Pancreas (tissue), 10 donors: Measurements from ENCODE around the gene DNAJC16. TPM values are rescaled to one million over a fixed set of nuclear protein-coding genes. Genes with fewer than 3 reads are reported as not detected.

Experiments
- ATAC-seq, 4 donors: fragments of 200-7000 bp; cut with Tn5 transposase; one replicate each; pipeline versions ENCODE4 v1.8.0 to v1.9.1; 2020; ENCODE audit warnings: mild to moderate bottlenecking in 4 of 4, moderate library complexity in 4 of 4
- DNase-seq, 6 donors: peaks; one replicate each; pipeline ENCODE4 v3.0.0-alpha.2; 2020
- FAIRE-seq: peaks from 2 replicates; lab custom pipeline; 2012; peaks lifted over from hg19 to GRCh38; lab: Jason Lieb, UNC
- H3K27ac ChIP-seq, 4 donors: fragments of 200-600 bp; sonication (generic); 1 replicate in 3 of 4; 2 replicates in 1 of 4; pipeline versions ENCODE4 v1.5.0 to v1.8.0; 2020
- H3K27me3 ChIP-seq, 4 donors: fragments of 200-600 bp; one replicate each; pipeline ENCODE4 v1.8.0; 2021
- H3K36me3 ChIP-seq, 3 donors: fragments of 200-600 bp; sonication (generic) in 1 of 3; one replicate each; pipeline versions ENCODE4 v1.5.0 to v1.8.0; 2020 to 2021
- H3K4me1 ChIP-seq, 3 donors: fragments of 200-600 bp; one replicate each; pipeline ENCODE4 v1.8.0; 2021
- H3K4me3 ChIP-seq, 4 donors: fragments of 200-600 bp; sonication (generic) in 2 of 4; one replicate each; pipeline versions ENCODE4 v1.5.0 to v1.8.0; 2020 to 2021
- H3K9me3 ChIP-seq, 4 donors: fragments of 200-600 bp; one replicate each; pipeline ENCODE4 v1.8.0; 2021
- CTCF ChIP-seq, 4 donors: fragments of 200-600 bp; sonication (generic) in 3 of 4; IDR thresholded peaks; one replicate each; pipeline versions ENCODE4 v1.5.0 to v1.8.0; 2021; ENCODE audit warnings: antibody characterized with exemption in 4 of 4
- WGBS, 2 donors: extraction: QIAGEN DNeasy Blood & Tissue Kit; methylation state at CpG; one replicate each; pipeline ENCODE4 v1.1.7; 2013; 5-methylcytosine and 5-hydroxymethylcytosine counted together
- intact Hi-C, 3 donors: fragments of 100-400 bp; cut with DNase I; formaldehyde crosslinking; loops; one replicate each; pipeline versions ENCODE4 v1.11.1 to v1.14.2; 2022
- polyA plus RNA-seq, 2 donors: library from polyadenylated mRNA; stranded (reverse); fragments of 200-250 nt; gene quantifications; one replicate each; pipeline ENCODE4 v1.2.3, GENCODE V29; 2013
- total RNA-seq, 6 donors: library from RNA; stranded (reverse); fragmentation: NEBNext Ultra II Directional in 4 of 6; extraction: Animal tissue kit (Norgen Biotek cat#: 25700) in 4 of 6; gene quantifications; one replicate each; pipeline versions ENCODE4 v1.2.1 to v1.2.4, GENCODE V29; 2021 to 2023
- donor health status: healthy with polysubstance abuse.
- donor health status: DM: no; HTN: no; CAD: no; lungs with moderate emphysema.
- donor health status: DM: no; HTN: no; CAD: no.
- donor health status: control.
- donor health status: control.
- donor health status: Bipolar disorder and iron deficiency.
- donor health status: DM: yes; HTN: yes; CAD: no.
- donor health status: DM: no; HTN: no; CAD: no.
- donor health status: DM: no; HTN: no; CAD: no.
- donor health status: DM: yes; HTN: yes; CAD: no.

Gene DNAJC16
- total and polyA plus RNA-seq, 8 donors, result 5.0 to 16.2 (median 9.9) TPM

DNA sequence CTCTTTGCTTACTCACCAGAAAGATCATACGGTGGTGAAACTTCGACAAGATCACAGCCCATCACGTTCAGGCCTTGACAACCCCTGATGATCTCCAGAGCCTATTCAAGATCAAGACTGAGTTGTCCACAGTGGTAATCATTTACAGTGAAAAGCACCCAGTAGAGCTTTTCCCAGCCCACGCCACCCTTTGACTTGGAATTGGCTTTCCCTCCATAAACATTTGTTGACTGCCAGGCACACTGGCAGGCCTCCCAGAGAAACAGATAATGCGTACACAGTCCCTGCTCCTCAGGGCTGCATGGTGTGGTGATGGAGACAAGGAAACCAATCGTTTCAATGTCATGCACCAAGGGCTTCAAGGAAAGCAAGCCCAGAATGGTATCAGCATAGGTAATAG lies 48.1 kb downstream of the DNAJC16 start:
- ATAC-seq (no peak), FAIRE-seq (no peak), DNase-seq (no peak)
- intact Hi-C loops, result no loop called here
- Histone ChIP-seq H3K4me3 (no peak overlapping the region), H3K9me3 (no peaks in the 10 kb centered on the region), H3K36me3 (peaks cover 0 to 13% (median 0%) of the 10 kb centered on the region in 3 donors), H3K27me3 (no peaks in the 10 kb centered on the region), H3K4me1 (no peaks in the 10 kb centered on the region), H3K27ac (no peak overlapping the region)
- WGBS, 2 donors, result 61 to 68% methylated on average over 6 of the region's 6 CpGs
- no peak for TF ChIP-seq CTCF (IDR thresholded peaks at IDR 0.05)

- Histone ChIP-seq H3K4me1 (no peaks in the 10 kb centered on the region), H3K27ac (no peak overlapping the region), H3K36me3 (peaks cover 0 to 10% (median 0%) of the 10 kb centered on the region in 3 donors), H3K4me3 (no peak overlapping the region), H3K9me3 (no peaks in the 10 kb centered on the region), H3K27me3 (no peaks in the 10 kb centered on the region)
- ATAC-seq (no peak), FAIRE-seq (no peak), DNase-seq (no peak)
- TF ChIP-seq CTCF (IDR thresholded peaks at IDR 0.05), result no peak
- 95 to 96% methylated on average over 7 of the region's 7 CpGs for WGBS, 2 donors
- intact Hi-C loops, result no loop called here
Measured at GRCh38 chr1:15575549-15576150, 49.0 kb downstream of the DNAJC16 start.

DNA sequence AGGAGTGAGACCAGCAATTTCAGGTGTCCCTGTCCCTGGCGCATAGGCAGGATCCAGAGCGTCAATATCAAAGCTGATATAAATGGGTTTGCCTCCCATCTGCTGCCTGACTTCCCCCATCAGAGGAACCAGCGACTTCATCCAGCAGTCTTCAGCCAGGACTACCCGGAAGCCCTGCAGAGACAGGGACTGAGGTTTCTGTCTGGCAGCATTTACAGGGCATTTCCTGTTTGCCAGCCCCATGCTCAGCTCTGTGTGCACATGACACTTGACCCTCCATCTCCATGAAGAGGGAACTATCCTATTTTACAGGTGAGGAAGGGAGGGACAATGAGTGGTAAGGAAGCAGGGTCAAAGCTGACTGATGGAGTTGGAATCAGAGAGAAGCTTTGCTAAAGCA lies 51.0 kb downstream of the DNAJC16 start:
- H3K36me3 ChIP-seq, result no peaks in the 10 kb centered on the region
- intact Hi-C loops, result no loop called here
- no peaks in the 10 kb centered on the region for H3K9me3 ChIP-seq
- no peak for TF ChIP-seq CTCF (IDR thresholded peaks at IDR 0.05)
- no peak for DNase-seq
- H3K27me3 ChIP-seq, result no peaks in the 10 kb centered on the region
- FAIRE-seq, result no peak
- ATAC-seq, result no peak
- no peaks in the 10 kb centered on the region for H3K4me1 ChIP-seq
- 77 to 85% methylated on average over 4 of the region's 4 CpGs for WGBS, 2 donors
- no peak overlapping the region for H3K4me3 ChIP-seq
- H3K27ac ChIP-seq, result no peak overlapping the region

GRCh38 chr1:15578921-15579682 lies 52.5 kb downstream of the DNAJC16 start:
- DNase-seq (peak in 1 of 6 donors; percentile 57), ATAC-seq (no peak), FAIRE-seq (no peak)
- Histone ChIP-seq H3K9me3 (no peaks in the 10 kb centered on the region), H3K27me3 (no peaks in the 10 kb centered on the region), H3K27ac (no peak overlapping the region), H3K36me3 (no peaks in the 10 kb centered on the region), H3K4me1 (no peaks in the 10 kb centered on the region), H3K4me3 (no peak overlapping the region)
- no peak for TF ChIP-seq CTCF (IDR thresholded peaks at IDR 0.05)
- intact Hi-C loops, result no loop called here
- WGBS, 2 donors, result 82 to 87% methylated on average over 16 of the region's 16 CpGs

GRCh38 chr1:15579683-15580047 lies 53.0 kb downstream of the DNAJC16 start:
- no peak for ATAC-seq
- H3K27ac ChIP-seq, result no peak overlapping the region
- no peaks in the 10 kb centered on the region for H3K36me3 ChIP-seq
- intact Hi-C loops, result no loop called here
- H3K9me3 ChIP-seq, result no peaks in the 10 kb centered on the region
- TF ChIP-seq CTCF (IDR thresholded peaks at IDR 0.05), result no peak
- H3K4me1 ChIP-seq, result no peaks in the 10 kb centered on the region
- no peaks in the 10 kb centered on the region for H3K27me3 ChIP-seq
- no peak for FAIRE-seq
- H3K4me3 ChIP-seq, result no peak overlapping the region
- DNase-seq, result no peak
